GM13977 (cell line): ENCODE measurements around the gene ABLIM2.

Experiments
- DNase-seq: peaks from one replicate; pipeline ENCODE4 v3.0.0; 2012; ENCODE audit warnings: low spot score
- in situ Hi-C: fragments of 300-500 bp; cut with MboI; formaldehyde crosslinking; loops from one replicate; pipeline ENCODE4 v1.12.0; 2022; ENCODE audit warnings: low sequenced_read_pairs, low pct_unique_long_range_greater_than_20kb, mixed read lengths, inconsistent platforms; ENCODE audit not compliant: unreplicated experiment
- TF ChIP-seq, protein P1 (sequence below): IDR thresholded peaks from 2 replicates; pipeline ENCODE4 v1.5.1; 2012; ENCODE audit warnings: mild to moderate bottlenecking, control low read depth; ENCODE audit not compliant: insufficient read depth; ENCODE audit errors: extremely low read depth, missing control alignments

The ABLIM2 gene

GRCh38 chr4:8007581-8007980 lies 151.0 kb downstream of the ABLIM2 start:
- DNase-seq, result no peak
- TF ChIP-seq, protein P1, sequence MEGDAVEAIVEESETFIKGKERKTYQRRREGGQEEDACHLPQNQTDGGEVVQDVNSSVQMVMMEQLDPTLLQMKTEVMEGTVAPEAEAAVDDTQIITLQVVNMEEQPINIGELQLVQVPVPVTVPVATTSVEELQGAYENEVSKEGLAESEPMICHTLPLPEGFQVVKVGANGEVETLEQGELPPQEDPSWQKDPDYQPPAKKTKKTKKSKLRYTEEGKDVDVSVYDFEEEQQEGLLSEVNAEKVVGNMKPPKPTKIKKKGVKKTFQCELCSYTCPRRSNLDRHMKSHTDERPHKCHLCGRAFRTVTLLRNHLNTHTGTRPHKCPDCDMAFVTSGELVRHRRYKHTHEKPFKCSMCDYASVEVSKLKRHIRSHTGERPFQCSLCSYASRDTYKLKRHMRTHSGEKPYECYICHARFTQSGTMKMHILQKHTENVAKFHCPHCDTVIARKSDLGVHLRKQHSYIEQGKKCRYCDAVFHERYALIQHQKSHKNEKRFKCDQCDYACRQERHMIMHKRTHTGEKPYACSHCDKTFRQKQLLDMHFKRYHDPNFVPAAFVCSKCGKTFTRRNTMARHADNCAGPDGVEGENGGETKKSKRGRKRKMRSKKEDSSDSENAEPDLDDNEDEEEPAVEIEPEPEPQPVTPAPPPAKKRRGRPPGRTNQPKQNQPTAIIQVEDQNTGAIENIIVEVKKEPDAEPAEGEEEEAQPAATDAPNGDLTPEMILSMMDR, result no peak
- in situ Hi-C loops, result no loop called here

GRCh38 chr4:8006471-8006870 lies 152.1 kb downstream of the ABLIM2 start:
- DNase-seq, result no peak
- in situ Hi-C loops, result no loop called here
- TF ChIP-seq, protein P1, result no peak

DNA sequence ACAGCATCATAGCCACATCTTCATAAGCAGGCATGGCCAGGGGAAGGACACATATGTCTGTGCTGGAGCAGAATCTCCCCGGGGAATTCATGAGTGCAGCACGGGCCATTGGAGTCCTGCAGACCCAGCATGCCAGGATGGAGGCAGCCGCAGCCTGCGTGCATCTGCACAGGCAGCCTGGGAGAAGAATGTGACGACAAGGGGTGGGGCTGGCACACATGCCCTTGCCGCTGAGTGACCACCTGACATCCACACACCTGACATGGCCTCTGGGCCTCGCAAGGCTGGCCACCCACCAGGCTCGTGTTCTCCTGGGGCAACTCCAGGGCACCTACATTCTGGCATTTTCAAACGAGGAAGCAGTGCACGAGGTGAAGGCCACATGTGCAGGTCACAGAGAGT lies 152.8 kb downstream of the ABLIM2 start:
- TF ChIP-seq, protein P1, result no peak
- DNase-seq, result no peak
- in situ Hi-C loops, result no loop called here

DNA sequence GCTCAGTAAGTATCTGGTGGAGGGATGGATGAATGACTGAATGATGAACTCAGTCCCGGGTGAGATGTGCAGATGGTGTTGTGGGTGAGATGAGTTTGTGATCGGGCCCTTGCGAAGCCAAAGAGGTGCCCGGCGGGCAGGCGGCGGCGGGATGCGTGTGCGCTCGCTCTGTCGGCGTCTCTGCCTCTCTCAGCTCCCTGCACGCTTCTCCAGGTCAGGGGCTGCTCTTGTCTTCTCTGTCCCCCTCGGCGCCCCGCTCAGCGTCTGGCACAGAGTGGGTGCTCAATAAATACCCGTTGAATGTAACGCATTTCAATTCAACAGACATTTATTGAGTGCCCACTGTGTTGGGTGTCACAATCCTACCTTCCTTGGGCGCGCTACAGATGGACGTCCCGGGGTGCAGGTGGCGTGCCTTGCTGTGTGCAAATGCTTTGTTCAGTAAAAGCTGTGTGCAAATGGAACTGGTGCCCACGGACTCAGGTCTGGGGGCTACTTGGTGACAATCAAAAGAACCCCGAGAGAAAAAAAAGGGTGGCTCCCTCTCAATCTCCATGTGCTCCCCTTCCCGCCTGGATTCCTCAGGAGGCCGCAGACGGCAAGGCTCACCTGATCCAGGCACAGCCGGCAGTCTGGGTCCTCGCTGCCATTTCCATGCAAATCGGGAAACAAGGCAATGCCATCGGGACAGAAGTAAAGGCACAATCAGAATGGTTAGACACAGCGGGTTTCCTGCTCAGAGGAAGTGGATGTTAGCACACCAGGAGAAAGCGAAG lies 153.4 kb downstream of the ABLIM2 start:
- TF ChIP-seq, protein P1, result no peak
- no peak for DNase-seq
- in situ Hi-C loops, result no loop called here

- no peak for DNase-seq
- TF ChIP-seq, protein P1, result no peak
- in situ Hi-C loops, result no loop called here
These were observed 154.5 kb downstream of the ABLIM2 start for GRCh38 chr4:8004066-8004465.

DNA sequence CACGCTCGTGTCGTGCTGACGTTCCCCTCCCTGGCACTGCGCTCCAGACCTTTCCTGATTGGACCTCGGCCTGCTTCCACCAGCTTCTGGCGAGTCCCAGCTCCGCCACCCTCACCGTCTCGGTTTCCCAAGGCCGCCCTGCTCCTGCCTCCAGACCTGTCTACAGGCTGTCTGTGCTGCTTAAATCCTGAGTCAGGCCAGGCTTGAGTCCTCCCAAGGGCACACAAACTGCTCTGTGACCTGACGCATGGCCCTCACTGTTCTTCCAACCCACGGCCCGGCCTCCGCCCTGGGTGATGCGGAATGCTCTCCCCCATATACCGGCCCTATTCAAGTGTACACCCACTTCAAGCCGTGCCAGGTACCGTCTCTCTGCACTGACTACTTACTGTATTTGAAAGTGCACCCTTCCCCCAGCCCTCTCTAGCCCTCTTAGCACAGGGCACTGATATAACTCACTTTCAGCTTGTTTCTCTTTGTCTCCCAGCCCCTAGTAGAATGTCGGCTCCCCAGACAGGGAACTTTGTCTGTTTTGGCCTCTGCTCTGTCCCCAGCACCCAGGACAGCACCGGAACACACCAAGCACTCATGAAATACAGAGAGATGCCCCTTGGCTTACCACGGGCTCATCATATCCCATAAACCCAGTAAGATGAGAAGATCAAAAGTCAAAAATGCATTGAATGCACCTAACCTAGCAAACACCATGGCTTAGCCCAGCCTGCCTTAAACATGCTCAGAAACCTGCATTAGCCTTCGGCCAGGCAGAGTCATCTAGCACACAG lies 155.9 kb downstream of the ABLIM2 start:
- TF ChIP-seq, protein P1, result no peak
- in situ Hi-C loops, result no loop called here
- no peak for DNase-seq
